ENCODE results near the gene LSMEM2.
A peak's percentile ranks its signal among the peaks of the same experiment; 100 is the strongest.
"Not testable (repeated sequence)": the region's sequence is repeated elsewhere in the genome, so short reads cannot be mapped to it uniquely, and the experiment has no call there.

The LSMEM2 gene

DNA sequence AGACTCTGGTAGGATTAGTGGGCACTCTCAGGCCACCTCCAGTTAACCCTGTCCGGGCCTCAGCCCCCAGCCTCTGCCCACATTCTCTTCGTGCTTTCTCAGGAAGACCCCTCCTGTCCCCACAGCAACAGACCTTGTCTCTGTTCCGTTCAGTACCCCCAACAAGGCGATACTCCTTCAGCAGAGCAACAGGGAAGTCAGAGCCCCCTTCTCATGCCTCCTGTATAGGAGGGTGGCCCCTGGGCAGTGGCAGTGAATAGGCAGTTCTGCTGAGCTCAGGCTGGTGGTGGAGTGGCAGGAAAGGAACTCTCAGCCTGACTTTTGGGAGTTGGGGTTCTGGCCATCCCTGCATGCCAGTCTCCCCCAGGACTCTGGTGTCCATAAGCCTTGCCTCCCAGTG is 9.4 kb upstream of the LSMEM2 start:
- no peak for DNase-seq (ENCODE audit: low spot score)
- TF ChIP-seq, protein P1, sequence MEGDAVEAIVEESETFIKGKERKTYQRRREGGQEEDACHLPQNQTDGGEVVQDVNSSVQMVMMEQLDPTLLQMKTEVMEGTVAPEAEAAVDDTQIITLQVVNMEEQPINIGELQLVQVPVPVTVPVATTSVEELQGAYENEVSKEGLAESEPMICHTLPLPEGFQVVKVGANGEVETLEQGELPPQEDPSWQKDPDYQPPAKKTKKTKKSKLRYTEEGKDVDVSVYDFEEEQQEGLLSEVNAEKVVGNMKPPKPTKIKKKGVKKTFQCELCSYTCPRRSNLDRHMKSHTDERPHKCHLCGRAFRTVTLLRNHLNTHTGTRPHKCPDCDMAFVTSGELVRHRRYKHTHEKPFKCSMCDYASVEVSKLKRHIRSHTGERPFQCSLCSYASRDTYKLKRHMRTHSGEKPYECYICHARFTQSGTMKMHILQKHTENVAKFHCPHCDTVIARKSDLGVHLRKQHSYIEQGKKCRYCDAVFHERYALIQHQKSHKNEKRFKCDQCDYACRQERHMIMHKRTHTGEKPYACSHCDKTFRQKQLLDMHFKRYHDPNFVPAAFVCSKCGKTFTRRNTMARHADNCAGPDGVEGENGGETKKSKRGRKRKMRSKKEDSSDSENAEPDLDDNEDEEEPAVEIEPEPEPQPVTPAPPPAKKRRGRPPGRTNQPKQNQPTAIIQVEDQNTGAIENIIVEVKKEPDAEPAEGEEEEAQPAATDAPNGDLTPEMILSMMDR (IDR thresholded peaks at IDR 0.05) = no peak
- Histone ChIP-seq H3K27ac (peak overlapping the region; percentile 78 to 99), H3K4me3 (peak overlapping the region; percentile 74)

DNA sequence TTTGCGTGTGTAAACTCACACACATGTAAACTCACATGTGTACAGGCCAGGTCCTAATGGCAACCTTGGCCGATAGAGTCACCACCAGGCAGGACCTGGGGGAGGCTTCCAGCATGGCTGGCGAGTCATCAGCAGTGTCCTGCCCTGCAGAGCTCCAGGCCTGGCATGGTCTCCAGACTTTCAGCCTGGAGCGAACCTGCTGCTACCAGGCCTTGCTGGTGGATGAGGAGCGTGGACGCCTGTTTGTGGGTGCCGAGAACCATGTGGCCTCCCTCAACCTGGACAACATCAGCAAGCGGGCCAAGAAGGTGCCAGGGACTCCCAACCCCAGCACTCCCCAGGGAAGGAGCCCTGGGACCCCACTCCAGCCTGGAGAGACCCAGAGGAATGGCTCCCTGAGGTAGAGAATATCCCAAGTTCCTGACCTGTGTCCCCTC is 8.9 kb upstream of the LSMEM2 start:
- no peak for DNase-seq (ENCODE audit: low spot score)
- H3K4me3 ChIP-seq = peak overlapping the region; percentile 74
- TF ChIP-seq, protein P1 (IDR thresholded peaks at IDR 0.05) = no peak
- H3K27ac ChIP-seq = peak overlapping the region in 1 of 2 donors; percentile 99

- DNase-seq (ENCODE audit: low spot score) = no peak
- Histone ChIP-seq H3K27ac (peak overlapping the region in 1 of 2 donors; percentile 99), H3K4me3 (peak overlapping the region; percentile 74)
- TF ChIP-seq, protein P1 (IDR thresholded peaks at IDR 0.05) = no peak
Observed at GRCh38 chr3:50270422-50271224, 8.3 kb upstream of the LSMEM2 start.

GRCh38 chr3:50271314-50271936 is 7.5 kb upstream of the LSMEM2 start:
- Histone ChIP-seq H3K27ac (no peak overlapping the region), H3K4me3 (no peak overlapping the region)
- no peak for DNase-seq (ENCODE audit: low spot score)
- TF ChIP-seq, protein P1 (IDR thresholded peaks at IDR 0.05) = no peak

DNA sequence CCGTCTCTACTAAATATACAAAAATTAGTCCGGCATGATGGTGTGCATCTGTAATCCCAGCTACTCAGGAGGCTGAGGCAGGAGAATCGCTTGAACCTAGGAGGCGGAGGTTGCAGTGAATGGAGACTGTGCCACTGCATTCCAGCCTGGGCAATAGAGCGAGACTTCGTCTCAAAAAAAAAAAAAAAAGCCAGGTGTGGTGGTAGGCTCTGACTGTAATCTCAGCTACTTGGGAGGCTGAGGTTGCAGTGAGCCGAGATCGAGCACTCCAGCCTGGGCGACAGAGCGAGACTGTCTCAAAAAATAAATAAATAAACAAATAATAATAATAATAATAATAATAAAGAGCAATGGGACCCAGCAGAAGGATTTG is 6.4 kb upstream of the LSMEM2 start:
- H3K4me3 ChIP-seq; DNase-seq (ENCODE audit: low spot score); H3K27ac ChIP-seq: not testable (repeated sequence)

GRCh38 chr3:50272911-50273688 is 5.8 kb upstream of the LSMEM2 start:
- peak; percentile 91 for DNase-seq (ENCODE audit: low spot score)
- peak overlapping the region in 1 of 2 donors; percentile 25 for H3K27ac ChIP-seq
- TF ChIP-seq, protein P1 (IDR thresholded peaks at IDR 0.05) = peak; percentile 87
- H3K4me3 ChIP-seq = peak overlapping the region; percentile 64

DNA sequence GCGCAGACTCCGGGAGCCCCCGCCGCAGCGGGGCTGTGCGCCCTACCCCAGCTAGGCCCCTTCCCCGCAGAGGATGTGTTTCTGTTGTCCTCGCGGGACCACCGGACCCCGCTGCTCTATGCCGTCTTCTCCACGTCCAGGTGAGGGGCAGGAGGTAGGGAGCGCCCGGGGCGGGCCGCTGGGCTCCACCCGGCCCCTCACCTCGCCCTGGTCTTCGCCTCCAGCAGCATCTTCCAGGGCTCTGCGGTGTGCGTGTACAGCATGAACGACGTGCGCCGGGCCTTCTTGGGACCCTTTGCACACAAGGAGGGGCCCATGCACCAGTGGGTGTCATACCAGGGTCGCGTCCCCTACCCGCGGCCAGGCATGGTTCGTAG is 5.2 kb upstream of the LSMEM2 start:
- TF ChIP-seq, protein P1 (IDR thresholded peaks at IDR 0.05) = no peak
- no peak overlapping the region for H3K27ac ChIP-seq
- H3K4me3 ChIP-seq = peak overlapping the region; percentile 64
- no peak for DNase-seq (ENCODE audit: low spot score)

All from coronary artery (tissue), 2 donors.